Measurements from ENCODE around the gene BTBD3.

BTBD3 gene

DNA sequence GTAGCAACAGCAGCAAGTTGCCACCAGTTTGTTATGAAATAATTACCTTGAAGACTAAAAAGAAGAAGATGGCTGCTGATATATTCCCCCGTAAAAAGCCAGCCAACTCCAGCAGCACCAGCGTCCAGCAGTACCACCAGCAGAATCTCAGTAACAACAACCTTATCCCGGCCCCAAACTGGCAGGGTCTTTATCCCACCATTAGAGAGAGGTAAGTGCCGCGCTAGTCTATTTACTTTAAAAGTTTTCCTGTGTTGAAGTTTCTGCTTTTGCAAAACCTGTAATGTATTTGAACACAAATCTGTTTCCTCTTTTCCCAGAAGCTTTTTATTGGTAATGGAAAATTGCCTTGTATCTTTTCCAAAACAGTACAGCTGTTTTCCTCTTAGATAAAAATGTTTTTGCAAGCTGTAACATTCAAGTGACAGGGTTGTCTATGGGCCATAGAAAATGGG lies 725 bp downstream of the BTBD3 start:
- DNase-seq, result no peak

GRCh38 chr20:11918981-11919380 lies 1.3 kb downstream of the BTBD3 start:
- no peak for DNase-seq

DNA sequence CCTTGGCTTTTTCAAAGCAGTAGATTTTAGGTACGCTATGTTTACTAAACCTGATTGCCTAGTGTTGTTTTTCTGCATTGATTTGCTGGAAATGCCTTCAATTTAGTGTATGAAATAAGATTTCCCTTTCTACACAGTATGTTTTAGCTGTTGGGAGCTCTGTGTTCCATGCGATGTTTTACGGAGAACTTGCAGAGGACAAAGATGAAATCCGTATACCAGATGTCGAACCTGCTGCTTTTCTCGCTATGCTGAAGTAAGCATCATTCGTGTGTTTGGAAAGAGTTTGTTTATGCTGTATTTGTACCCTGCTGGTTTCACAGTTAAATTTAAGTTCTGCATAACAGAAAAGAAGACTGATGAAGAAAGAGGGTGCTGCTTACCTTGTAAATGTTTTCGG lies 1.9 kb downstream of the BTBD3 start:
- no peak for DNase-seq

DNA sequence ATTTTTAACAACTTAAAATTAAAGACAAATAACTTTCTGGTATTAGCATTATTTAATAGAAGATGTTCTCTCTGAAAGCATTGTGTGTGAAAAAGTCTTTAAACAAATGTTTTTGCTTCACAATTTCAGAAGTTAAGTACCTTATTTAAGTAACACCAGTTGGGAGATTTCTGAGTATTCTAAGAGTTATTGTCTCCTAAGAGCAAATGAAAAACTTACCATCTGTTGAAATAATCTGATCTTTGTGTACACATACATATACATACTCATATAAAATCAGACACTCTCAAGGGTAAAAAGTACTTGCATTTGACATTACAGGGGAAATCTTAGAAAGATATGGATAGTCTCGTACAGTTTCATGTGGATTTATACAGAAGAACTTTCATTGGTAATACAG lies 2.4 kb downstream of the BTBD3 start:
- no peak for DNase-seq

DNA sequence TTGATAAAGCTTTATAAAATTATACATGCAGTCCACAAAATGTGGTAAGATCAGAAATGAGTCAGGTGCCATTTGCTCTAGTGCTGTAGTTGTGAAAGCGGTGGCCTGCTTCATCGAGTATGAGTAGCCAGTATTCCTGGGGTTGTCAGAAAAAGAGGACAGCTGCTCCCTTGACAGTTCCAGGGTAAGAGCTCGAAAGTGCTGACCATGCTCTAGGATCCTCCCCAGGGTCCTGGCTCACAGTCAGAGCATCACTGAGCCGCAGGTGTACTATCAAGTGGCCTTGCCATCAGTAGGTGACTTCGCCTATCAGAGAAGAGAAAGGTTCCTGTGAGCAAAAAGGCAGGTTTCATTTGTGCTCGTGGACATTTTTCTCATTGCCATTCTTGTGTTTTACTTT lies 3.6 kb downstream of the BTBD3 start:
- no peak for DNase-seq

GRCh38 chr20:11922561-11922960 lies 4.9 kb downstream of the BTBD3 start:
- no peak for DNase-seq

- DNase-seq, result no peak
These were observed 7.2 kb downstream of the BTBD3 start for GRCh38 chr20:11924923-11925322.

DNA sequence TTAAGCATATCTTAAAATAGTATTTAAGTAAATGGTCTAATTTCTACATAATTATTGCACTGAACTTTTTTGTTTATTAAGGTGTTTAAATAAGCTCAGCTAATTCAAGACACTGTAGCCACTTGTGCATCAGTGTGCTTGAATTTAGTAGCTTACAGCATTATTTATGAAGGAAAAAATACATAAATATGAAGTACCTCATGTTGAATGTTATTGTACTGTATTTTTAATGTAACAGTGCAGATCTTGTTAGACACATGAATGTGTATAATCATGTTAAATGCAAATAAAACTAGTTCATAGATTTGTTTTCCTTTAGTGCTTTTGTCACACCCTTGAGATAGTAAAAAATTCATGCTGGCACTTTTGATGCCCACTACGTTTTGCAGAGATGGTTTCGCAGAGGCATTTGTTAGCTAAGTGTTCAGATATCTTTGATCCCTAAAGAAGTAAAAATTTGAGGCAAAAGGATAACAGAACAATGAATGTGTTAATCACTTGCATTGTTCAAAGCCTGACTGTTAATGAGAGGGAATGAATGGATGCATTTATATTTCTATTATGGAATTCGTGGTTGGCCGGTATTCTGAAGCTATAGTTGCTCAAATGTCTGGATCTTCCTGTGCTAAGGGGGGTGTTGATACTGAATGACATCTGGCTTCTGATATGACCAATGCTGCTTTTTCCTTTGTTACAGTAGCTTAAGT lies 8.8 kb downstream of the BTBD3 start:
- DNase-seq, result no peak

DNA sequence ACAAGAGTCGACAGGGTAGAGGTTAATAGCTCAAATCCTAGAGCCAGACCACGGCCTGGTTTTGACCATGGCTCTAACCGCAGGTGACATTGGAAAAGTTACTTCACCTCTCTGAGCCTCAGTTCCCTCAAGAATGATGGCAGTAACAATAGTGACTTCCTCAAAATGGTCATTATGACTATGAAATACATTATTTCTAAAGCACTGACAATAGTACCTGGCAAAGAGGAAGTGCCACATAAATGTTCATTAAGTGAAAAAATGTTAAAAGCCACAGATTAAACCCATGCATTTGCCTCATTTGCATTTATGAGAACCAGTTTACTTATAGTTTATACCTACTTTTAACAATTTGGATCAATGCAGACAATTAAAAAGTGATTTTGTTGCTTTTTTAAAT lies 12.3 kb downstream of the BTBD3 start:
- DNase-seq, result no peak

- no peak for DNase-seq
These were observed 17.8 kb downstream of the BTBD3 start for GRCh38 chr20:11935212-11936154.

- DNase-seq, result no peak
These were observed 18.5 kb downstream of the BTBD3 start for GRCh38 chr20:11936157-11936556.

DNA sequence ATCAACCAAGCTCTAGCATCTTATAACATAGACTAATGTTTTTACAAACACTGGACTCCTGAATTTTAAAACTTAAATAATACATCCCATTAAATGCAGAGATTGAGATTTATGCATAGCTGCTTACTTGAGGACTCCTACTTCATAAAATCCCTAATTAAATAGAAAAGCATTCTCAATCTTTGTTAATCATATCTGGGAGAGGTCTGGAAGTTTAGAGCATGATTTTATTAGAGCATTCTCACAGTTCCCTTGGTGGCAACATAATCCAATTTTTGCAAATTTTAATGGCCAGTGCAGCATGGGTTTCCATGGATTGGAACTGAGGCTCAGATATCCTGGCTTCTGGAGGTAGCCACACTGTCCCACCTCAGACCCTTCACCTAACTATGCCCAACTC lies 19.5 kb downstream of the BTBD3 start:
- DNase-seq, result no peak

GRCh38 chr20:11941593-11942246 lies 24.0 kb downstream of the BTBD3 start:
- no peak for DNase-seq

GRCh38 chr20:11943778-11944177 lies 26.1 kb downstream of the BTBD3 start:
- DNase-seq, result no peak

GRCh38 chr20:11948806-11949205 lies 31.1 kb downstream of the BTBD3 start:
- no peak for DNase-seq

GRCh38 chr20:11949711-11950110 lies 32.0 kb downstream of the BTBD3 start:
- DNase-seq, result no peak

DNA sequence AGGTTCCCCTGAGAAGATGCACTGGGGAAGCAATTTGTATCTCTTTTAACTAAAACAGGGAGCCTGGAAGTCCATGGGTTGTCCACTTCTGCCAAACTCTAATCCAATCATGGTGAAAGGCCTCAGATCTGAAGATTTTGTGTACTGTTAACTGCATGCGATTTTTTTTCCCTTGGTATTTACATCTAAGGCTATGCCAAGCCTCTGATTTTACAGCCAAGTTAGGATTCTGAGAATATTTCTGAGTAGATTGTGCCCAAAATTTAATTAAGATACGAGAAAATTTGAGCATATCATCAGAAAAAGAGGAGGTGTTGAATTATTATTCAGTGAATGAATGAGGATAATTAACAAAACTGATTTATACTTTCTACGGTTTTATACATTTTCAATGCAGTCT lies 34.0 kb downstream of the BTBD3 start:
- no peak for DNase-seq

DNA sequence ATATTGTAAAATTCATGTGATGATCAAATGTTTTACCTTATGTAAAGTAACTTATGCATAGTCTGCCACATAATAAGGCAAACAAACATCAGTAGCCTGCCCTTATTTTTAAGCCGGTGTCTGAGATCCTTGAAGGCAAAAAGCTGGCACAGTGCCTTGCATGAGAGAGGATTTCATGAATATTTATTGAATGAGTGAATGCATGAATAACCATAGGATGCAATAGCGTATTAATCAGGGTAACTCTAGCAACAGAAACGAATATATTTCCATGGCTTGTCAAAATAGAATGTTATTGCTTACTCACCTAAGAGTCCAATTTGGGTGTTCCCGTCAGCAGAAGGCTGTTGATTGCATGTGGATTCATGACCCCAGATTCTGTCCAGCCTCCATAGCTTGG lies 34.9 kb downstream of the BTBD3 start:
- no peak for DNase-seq

DNA sequence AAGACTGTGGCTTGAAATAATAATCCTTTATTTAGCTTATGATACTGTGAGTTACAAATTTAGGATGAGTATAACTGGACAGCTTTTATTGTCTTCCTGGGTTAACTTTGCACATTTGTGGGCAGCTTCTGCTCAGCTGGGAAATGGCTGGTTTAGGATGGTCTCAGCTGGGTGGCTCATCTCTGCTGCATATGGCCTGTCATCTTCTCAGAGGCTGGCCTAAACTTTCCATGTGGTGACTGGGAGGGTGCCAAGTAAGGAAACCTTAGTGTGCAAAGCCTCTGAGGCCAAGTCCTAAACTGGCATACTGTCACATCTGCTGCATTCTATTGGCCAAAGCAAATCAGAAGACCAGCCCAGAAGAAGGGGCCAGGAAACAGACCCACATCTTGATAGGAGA lies 40.2 kb downstream of the BTBD3 start:
- DNase-seq, result no peak

- no peak for DNase-seq
These were observed 41.2 kb downstream of the BTBD3 start for GRCh38 chr20:11958855-11959254.

- DNase-seq, result no peak
These were observed 47.9 kb downstream of the BTBD3 start for GRCh38 chr20:11965602-11966001.

- DNase-seq, result no peak
These were observed 48.5 kb downstream of the BTBD3 start for GRCh38 chr20:11966186-11966585.

GRCh38 chr20:11970243-11970836 lies 52.6 kb downstream of the BTBD3 start:
- no peak for DNase-seq
